Heart right ventricle (tissue), 16 donors: ENCODE results near the gene AMIGO3. TPM values are rescaled to one million over a fixed set of nuclear protein-coding genes. Genes with fewer than 3 reads are reported as not detected.

Source experiments
- ATAC-seq, 8 donors: fragments of 200-7000 bp; cut with Tn5 transposase; one replicate each; pipeline ENCODE4 v1.9.1; 2020; ENCODE audit warnings: mild to moderate bottlenecking in 8 of 8, moderate library complexity in 8 of 8, moderate number of reproducible peaks in 1 of 8
- DNase-seq, 2 donors: peaks; one replicate each; pipeline ENCODE4 v3.0.0-alpha.2; 2020
- H3K27ac ChIP-seq, 10 donors: fragments of 200-600 bp; sonication (generic) in 2 of 10; one replicate each; pipeline versions ENCODE4 v1.5.0 to v1.8.0; 2020 to 2022; ENCODE audit warnings: mild to moderate bottlenecking in 3 of 10
- H3K27me3 ChIP-seq, 7 donors: fragments of 200-600 bp; one replicate each; pipeline ENCODE4 v1.8.0; 2021 to 2022; ENCODE audit warnings: mild to moderate bottlenecking in 2 of 7
- H3K36me3 ChIP-seq, 9 donors: fragments of 200-600 bp; sonication (generic) in 1 of 9; one replicate each; pipeline versions ENCODE4 v1.5.0 to v1.8.0; 2020 to 2022; ENCODE audit warnings: mild to moderate bottlenecking in 2 of 9
- H3K4me1 ChIP-seq, 9 donors: fragments of 200-600 bp; sonication (generic) in 1 of 9; one replicate each; pipeline versions ENCODE4 v1.5.0 to v1.8.0; 2020 to 2022; ENCODE audit warnings: mild to moderate bottlenecking in 4 of 9
- H3K4me3 ChIP-seq, 10 donors: fragments of 200-600 bp; sonication (generic) in 2 of 10; one replicate each; pipeline versions ENCODE4 v1.5.0 to v1.8.0; 2020 to 2022; ENCODE audit warnings: mild to moderate bottlenecking in 7 of 10, moderate library complexity in 2 of 10
- H3K9me3 ChIP-seq, 11 donors: fragments of 200-600 bp in 10 of 11; sonication (generic) in 2 of 11; one replicate each; pipeline versions ENCODE4 v1.5.0 to v1.8.0; 2013 to 2022; ENCODE audit warnings: mild to moderate bottlenecking in 2 of 11, control low read depth in 1 of 11, moderate library complexity in 1 of 11
- CTCF ChIP-seq, 9 donors: fragments of 200-600 bp; sonication (generic) in 2 of 9; IDR thresholded peaks; one replicate each; pipeline versions ENCODE4 v1.5.0 to v1.8.0; 2021 to 2022; ENCODE audit warnings: antibody characterized with exemption in 9 of 9, mild to moderate bottlenecking in 5 of 9, moderate library complexity in 1 of 9
- WGBS, 2 donors: extraction: QIAGEN DNeasy Blood & Tissue Kit; methylation state at CpG; one replicate each; pipeline ENCODE4 v1.1.7; 2013; ENCODE audit warnings: inconsistent platforms in 1 of 2; 5-methylcytosine and 5-hydroxymethylcytosine counted together
- intact Hi-C, 10 donors: fragments of 100-400 bp; cut with DNase I; formaldehyde crosslinking; loops; one replicate each; pipeline versions ENCODE4 v1.11.1 to v1.14.2; 2022
- polyA plus RNA-seq, 2 donors: library from polyadenylated mRNA; stranded (reverse); fragments of 200-250 nt; gene quantifications; one replicate each; pipeline ENCODE4 v1.2.3, GENCODE V29; 2013
- total RNA-seq, 10 donors: library from RNA; stranded (reverse); fragmentation: NEBNext Ultra II Directional in 3 of 10; extraction: Animal tissue kit (Norgen Biotek cat#: 25700) in 3 of 10; gene quantifications; one replicate each; pipeline versions ENCODE4 v1.2.1 to v1.2.4, GENCODE V29; 2021 to 2023
- donor health status: Arrhythmogenic right ventricular cardiomyopathy.
- donor health status: ischemic (EF 13 %, LVEDD 7.1; RV severe dilation, severe dysfunction).
- donor health status: healthy with polysubstance abuse.
- donor health status: DM: no; HTN: yes; CAD: no.
- donor health status: DM: no; HTN: no; CAD: no.
- donor health status: ischemic (EF 25% LVEDD 6.9; RV normal size, moderate dysfunction).
- donor health status: ischemic (EF 25% LVEDD 5.7; RV mildly dilated, moderate dysfunction).
- donor health status: healthy.
- donor health status: DM: yes; HTN: yes; CAD: no.
- donor health status: Ischemic cardiomyopathy.
- donor health status: ischemic (EF 35%, LVEDD 5.7; RV mildly dilated, moderate dysfunction).
- donor health status: nonischemic (EF 11% LVEDD 7.7; RV severe dilation, severe dysfunction).
- donor health status: DM: yes; HTN: yes; CAD: no.
- donor health status: PGD.
- donor health status: ischemic (EF 29% LVEDD 5.4; RV normal size, mild dysfunction).
- donor health status: nonischemic (EF 23%, LVEDD 6.1; RV moderate dilation, normal function).

The AMIGO3 gene
- total and polyA plus RNA-seq, 12 donors = 0.09 to 2.1 (median 0.97) TPM; not detected in 8

- Histone ChIP-seq H3K9me3 (no peaks in the 10 kb centered on the region), H3K27me3 (no peaks in the 10 kb centered on the region), H3K4me3 (no peak overlapping the region), H3K27ac (no peak overlapping the region), H3K36me3 (peaks cover 0 to 98% (median 22%) of the 10 kb centered on the region in 9 donors), H3K4me1 (no peaks in the 10 kb centered on the region)
- TF ChIP-seq CTCF (IDR thresholded peaks at IDR 0.05) = no peak
- 94 to 96% methylated on average over 11 of the region's 11 CpGs for WGBS, 2 donors
- ATAC-seq (no peak), DNase-seq (no peak)
- intact Hi-C loops = no loop called here
Observed at GRCh38 chr3:49738067-49738713, 18.7 kb upstream of the AMIGO3 start.

- 94 to 96% methylated on average over 6 of the region's 6 CpGs for WGBS, 2 donors
- Histone ChIP-seq H3K27ac (no peak overlapping the region), H3K36me3 (peaks cover 0 to 100% (median 40%) of the 10 kb centered on the region in 9 donors), H3K27me3 (no peaks in the 10 kb centered on the region), H3K4me1 (no peaks in the 10 kb centered on the region), H3K9me3 (no peaks in the 10 kb centered on the region), H3K4me3 (no peak overlapping the region)
- intact Hi-C loops = no loop called here
- ATAC-seq (no peak), DNase-seq (no peak)
- no peak for TF ChIP-seq CTCF (IDR thresholded peaks at IDR 0.05)
Observed at GRCh38 chr3:49734752-49735151, 15.3 kb upstream of the AMIGO3 start.

- no peak for ATAC-seq
- 79 to 89% methylated on average over 1 of the region's 1 CpG for WGBS, 2 donors
- H3K9me3 ChIP-seq = no peaks in the 10 kb centered on the region
- H3K4me3 ChIP-seq = no peak overlapping the region
- H3K27ac ChIP-seq = no peak overlapping the region
- no peak for DNase-seq
- peaks cover 0 to 100% (median 40%) of the 10 kb centered on the region in 9 donors for H3K36me3 ChIP-seq
- H3K4me1 ChIP-seq = no peaks in the 10 kb centered on the region
- TF ChIP-seq CTCF (IDR thresholded peaks at IDR 0.05) = no peak
- no peaks in the 10 kb centered on the region for H3K27me3 ChIP-seq
- intact Hi-C loops = no loop called here
Observed at GRCh38 chr3:49733551-49733950, 14.1 kb upstream of the AMIGO3 start.

GRCh38 chr3:49732597-49732996 is 13.1 kb upstream of the AMIGO3 start:
- intact Hi-C loops = no loop called here
- H3K27ac ChIP-seq = no peak overlapping the region
- no peaks in the 10 kb centered on the region for H3K27me3 ChIP-seq
- no peaks in the 10 kb centered on the region for H3K4me1 ChIP-seq
- TF ChIP-seq CTCF (IDR thresholded peaks at IDR 0.05) = no peak
- no peak overlapping the region for H3K4me3 ChIP-seq
- WGBS, 2 donors = 92 to 94% methylated on average over 11 of the region's 11 CpGs
- H3K9me3 ChIP-seq = no peaks in the 10 kb centered on the region
- no peak for DNase-seq
- no peak for ATAC-seq
- H3K36me3 ChIP-seq = peaks cover 0 to 100% (median 40%) of the 10 kb centered on the region in 9 donors
